Trophoblast cell (in vitro differentiated cells and primary cell): ENCODE measurements around the gene DPY19L1.
"Not testable (repeated sequence)": the region's sequence is repeated elsewhere in the genome, so short reads cannot be mapped to it uniquely, and the experiment has no call there.

Experiments
- DNase-seq, 2 donors: peaks; one replicate each; pipeline ENCODE4 v3.0.0-alpha.2; 2016
- H2AFZ ChIP-seq: 2 replicates; pipeline ENCODE4 v1.6.1; 2013; ENCODE audit warnings: low read length, moderate library complexity, mild to moderate bottlenecking; ENCODE audit not compliant: insufficient read depth, poor library complexity
- H2AK5ac ChIP-seq: 2 replicates; pipeline ENCODE4 v1.6.1; 2013; ENCODE audit warnings: mild to moderate bottlenecking, low read length
- H2BK120ac ChIP-seq: 2 replicates; pipeline ENCODE4 v1.6.1; 2013; ENCODE audit warnings: low read length, mild to moderate bottlenecking, moderate library complexity; ENCODE audit not compliant: insufficient read depth, poor library complexity
- H2BK12ac ChIP-seq: 2 replicates; pipeline ENCODE4 v1.6.1; 2013; ENCODE audit warnings: mild to moderate bottlenecking, low read length, moderate library complexity
- H2BK5ac ChIP-seq: 2 replicates; pipeline ENCODE4 v1.6.1; 2013; ENCODE audit warnings: low read length, low read depth, moderate library complexity, mild to moderate bottlenecking; ENCODE audit not compliant: poor library complexity
- H3K14ac ChIP-seq: 2 replicates; pipeline ENCODE4 v1.6.1; 2013; ENCODE audit warnings: mild to moderate bottlenecking, low read length
- H3K18ac ChIP-seq: 2 replicates; pipeline ENCODE4 v1.6.1; 2013; ENCODE audit warnings: mild to moderate bottlenecking, low read length
- H3K23ac ChIP-seq: 2 replicates; pipeline ENCODE4 v1.6.1; 2013; ENCODE audit warnings: low read length
- H3K27ac ChIP-seq: 2 replicates; pipeline ENCODE4 v1.5.1; 2013; ENCODE audit warnings: low read depth, mild to moderate bottlenecking, inconsistent platforms, low read length, moderate library complexity
- H3K27me3 ChIP-seq: 2 replicates; pipeline ENCODE4 v1.6.1; 2013; ENCODE audit warnings: inconsistent platforms, mild to moderate bottlenecking, low read length, moderate library complexity; ENCODE audit not compliant: insufficient read depth
- H3K36me3 ChIP-seq, 2 experiments: 1 replicate in 1 of 2; 2 replicates in 1 of 2; pipeline ENCODE4 v1.6.1; 2013; ENCODE audit warnings: low read length in 2 of 2, mild to moderate bottlenecking in 2 of 2, moderate library complexity in 1 of 2; ENCODE audit not compliant: insufficient read depth in 2 of 2, control insufficient read depth in 1 of 2
- H3K4ac ChIP-seq: 2 replicates; pipeline ENCODE4 v1.6.1; 2013; ENCODE audit warnings: low read depth, mild to moderate bottlenecking, low read length, moderate library complexity
- H3K4me1 ChIP-seq, 2 experiments: 1 replicate in 1 of 2; 2 replicates in 1 of 2; pipeline ENCODE4 v1.6.1; 2013; ENCODE audit warnings: low read length in 2 of 2, mild to moderate bottlenecking in 2 of 2, moderate library complexity in 1 of 2; ENCODE audit not compliant: insufficient read depth in 2 of 2, control insufficient read depth in 1 of 2
- H3K4me2 ChIP-seq: 2 replicates; pipeline ENCODE4 v1.6.1; 2013; ENCODE audit warnings: inconsistent platforms, mild to moderate bottlenecking, low read length, moderate library complexity
- H3K4me3 ChIP-seq: 2 replicates; pipeline ENCODE4 v1.5.1; 2013; ENCODE audit warnings: mild to moderate bottlenecking, low read depth, low read length, inconsistent platforms
- H3K79me1 ChIP-seq: one replicate; pipeline ENCODE4 v1.6.1; 2013; ENCODE audit warnings: low read length
- H3K79me2 ChIP-seq: 2 replicates; pipeline ENCODE4 v1.6.1; 2013; ENCODE audit warnings: low read length, mild to moderate bottlenecking; ENCODE audit not compliant: control insufficient read depth, insufficient read depth, poor library complexity
- H3K9ac ChIP-seq: 2 replicates; pipeline ENCODE4 v1.6.1; 2013; ENCODE audit warnings: mild to moderate bottlenecking, low read length
- H3K9me3 ChIP-seq: 2 replicates; pipeline ENCODE4 v1.6.1; 2013; ENCODE audit warnings: low read depth, mild to moderate bottlenecking, control low read depth, inconsistent platforms, low read length; ENCODE audit not compliant: insufficient read depth
- H4K12ac ChIP-seq: 2 replicates; pipeline ENCODE4 v1.6.1; 2013; ENCODE audit warnings: low read depth, mild to moderate bottlenecking, low read length, moderate library complexity
- H4K8ac ChIP-seq: 2 replicates; pipeline ENCODE4 v1.6.1; 2013; ENCODE audit warnings: low read depth, mild to moderate bottlenecking, low read length, moderate library complexity
- H4K91ac ChIP-seq: one replicate; pipeline ENCODE4 v1.6.1; 2013; ENCODE audit warnings: low read depth, mild to moderate bottlenecking, low read length, moderate library complexity
- WGBS: extraction: QIAGEN DNeasy Blood & Tissue Kit; methylation state at CpG from one replicate; pipeline ENCODE4 v1.1.7; 2013; ENCODE audit warnings: missing lambda C conversion rate; ENCODE audit not compliant: insufficient read length, insufficient coverage; ENCODE audit errors: extremely low coverage; 5-methylcytosine and 5-hydroxymethylcytosine counted together

DPY19L1 gene

GRCh38 chr7:34982371-34983019 lies 54.8 kb downstream of the DPY19L1 start:
- H3K79me2 ChIP-seq = no peaks in the 10 kb centered on the region
- no peak overlapping the region for H4K12ac ChIP-seq
- H2AK5ac ChIP-seq = no peak overlapping the region
- H2AFZ ChIP-seq = no peak overlapping the region
- no peak overlapping the region for H3K9ac ChIP-seq
- DNase-seq = no peak
- no peaks in the 10 kb centered on the region for H3K4me1 ChIP-seq
- no peaks in the 10 kb centered on the region for H3K79me1 ChIP-seq
- no peak overlapping the region for H4K91ac ChIP-seq
- no peak overlapping the region for H3K23ac ChIP-seq
- no peak overlapping the region for H3K14ac ChIP-seq
- H2BK12ac ChIP-seq = no peak overlapping the region
- H2BK120ac ChIP-seq = no peak overlapping the region
- no peak overlapping the region for H2BK5ac ChIP-seq
- H3K4me2 ChIP-seq = no peak overlapping the region
- no peak overlapping the region for H3K18ac ChIP-seq
- H3K4ac ChIP-seq = no peak overlapping the region
- WGBS = no CpG with 5 or more reads among the region's 3 CpGs
- no peak overlapping the region for H3K4me3 ChIP-seq
- no peaks in the 10 kb centered on the region for H3K27me3 ChIP-seq
- H4K8ac ChIP-seq = no peak overlapping the region
- H3K36me3 ChIP-seq = no peaks in the 10 kb centered on the region
- no peaks in the 10 kb centered on the region for H3K9me3 ChIP-seq
- no peak overlapping the region for H3K27ac ChIP-seq

GRCh38 chr7:34979124-34979523 lies 58.2 kb downstream of the DPY19L1 start:
- H3K27me3 ChIP-seq, H3K27ac ChIP-seq, H3K9ac ChIP-seq, H3K36me3 ChIP-seq, H3K4me3 ChIP-seq, H3K4ac ChIP-seq, H3K79me2 ChIP-seq, H3K9me3 ChIP-seq, H3K14ac ChIP-seq, H2BK5ac ChIP-seq, H4K12ac ChIP-seq, H3K4me2 ChIP-seq, H4K8ac ChIP-seq, H3K4me1 ChIP-seq, H4K91ac ChIP-seq, H2BK12ac ChIP-seq, DNase-seq, H2BK120ac ChIP-seq, H2AK5ac ChIP-seq, H3K23ac ChIP-seq, H2AFZ ChIP-seq, H3K79me1 ChIP-seq, H3K18ac ChIP-seq: not testable (repeated sequence)
- no CpG with 5 or more reads among the region's 2 CpGs for WGBS

- Histone ChIP-seq H3K23ac (no peak overlapping the region), H4K8ac (no peak overlapping the region), H3K9me3 (no peaks in the 10 kb centered on the region), H4K91ac (no peak overlapping the region), H3K4me3 (no peak overlapping the region), H3K79me2 (no peaks in the 10 kb centered on the region), H3K4me1 (no peaks in the 10 kb centered on the region), H2BK5ac (no peak overlapping the region), H3K79me1 (no peaks in the 10 kb centered on the region), H3K27ac (no peak overlapping the region), H3K4me2 (no peak overlapping the region), H2BK120ac (no peak overlapping the region), H2AK5ac (no peak overlapping the region), H3K27me3 (no peaks in the 10 kb centered on the region), H3K14ac (no peak overlapping the region), H2AFZ (no peak overlapping the region), H3K18ac (no peak overlapping the region), H4K12ac (no peak overlapping the region), H3K36me3 (peaks cover 0 to 6% of the 10 kb centered on the region in 2 experiments), H3K4ac (no peak overlapping the region), H3K9ac (no peak overlapping the region), H2BK12ac (no peak overlapping the region)
- no CpG with 5 or more reads among the region's 3 CpGs for WGBS
- no peak for DNase-seq
These were observed 63.9 kb downstream of the DPY19L1 start for GRCh38 chr7:34973400-34973760.

- not testable (repeated sequence) for DNase-seq, H2AK5ac ChIP-seq, H3K14ac ChIP-seq, H3K4me3 ChIP-seq, H4K12ac ChIP-seq, H2BK5ac ChIP-seq, H2BK120ac ChIP-seq, H3K79me2 ChIP-seq, H3K4me2 ChIP-seq, H3K9ac ChIP-seq, H3K9me3 ChIP-seq, H3K4me1 ChIP-seq, H4K91ac ChIP-seq, H3K36me3 ChIP-seq, H3K18ac ChIP-seq, H3K79me1 ChIP-seq, H2AFZ ChIP-seq, H3K4ac ChIP-seq, H3K27ac ChIP-seq, H3K27me3 ChIP-seq, H3K23ac ChIP-seq, H2BK12ac ChIP-seq, H4K8ac ChIP-seq
- WGBS = no CpG with 5 or more reads among the region's 1 CpG
These were observed 64.4 kb downstream of the DPY19L1 start for GRCh38 chr7:34972739-34973399.
